DND-41 (cell line): ENCODE measurements around the gene ESRRB.

Experiments used
- ATAC-seq: fragments of 200-7000 bp; cut with Tn5 transposase; 3 replicates; pipeline ENCODE4 v1.9.1; 2021; ENCODE audit warnings: low read depth; ENCODE audit not compliant: insufficient read depth
- DNase-seq: peaks from one replicate; pipeline ENCODE4 v3.0.0-alpha.2; 2020
- H2AFZ ChIP-seq: 2 replicates; pipeline ENCODE4 v1.6.0; 2012; ENCODE audit warnings: low read depth, low read length
- H3K27ac ChIP-seq: 2 replicates; pipeline ENCODE4 v1.5.1; 2012; ENCODE audit warnings: low read length, inconsistent platforms
- H3K27me3 ChIP-seq: fragments of 200-600 bp; sonication (generic); 2 replicates; pipeline ENCODE4 v1.6.0; 2012; ENCODE audit warnings: low read length, mild to moderate bottlenecking, inconsistent platforms; ENCODE audit not compliant: insufficient read depth, poor library complexity
- H3K36me3 ChIP-seq: 2 replicates; pipeline ENCODE4 v1.5.1; 2012; ENCODE audit warnings: low read length, inconsistent platforms; ENCODE audit not compliant: insufficient read depth
- H3K4me1 ChIP-seq: 2 replicates; pipeline ENCODE4 v1.5.1; 2012; ENCODE audit warnings: mild to moderate bottlenecking, low read length; ENCODE audit not compliant: insufficient read depth
- H3K4me2 ChIP-seq: 2 replicates; pipeline ENCODE4 v1.6.0; 2012; ENCODE audit warnings: mild to moderate bottlenecking, moderate library complexity, low read length, inconsistent platforms; ENCODE audit not compliant: insufficient read depth
- H3K4me3 ChIP-seq, 2 experiments: fragments of 200-600 bp in 1 of 2; shearing (Covaris generic) in 1 of 2; 2 replicates each; pipeline ENCODE4 v1.5.1; 2012 to 2016; ENCODE audit warnings: inconsistent platforms in 2 of 2, low read length in 2 of 2, mild to moderate bottlenecking in 2 of 2, low read depth in 1 of 2, moderate library complexity in 1 of 2
- H3K79me2 ChIP-seq: 2 replicates; pipeline ENCODE4 v1.6.0; 2012; ENCODE audit warnings: low read length, inconsistent platforms; ENCODE audit not compliant: insufficient read depth
- H3K9ac ChIP-seq: 2 replicates; pipeline ENCODE4 v1.6.0; 2012; ENCODE audit warnings: low read depth, mild to moderate bottlenecking, inconsistent platforms, low read length, moderate library complexity
- H3K9me3 ChIP-seq: 2 replicates; pipeline ENCODE4 v1.5.1; 2012; ENCODE audit warnings: low read length, moderate library complexity, mild to moderate bottlenecking, inconsistent platforms; ENCODE audit not compliant: insufficient read depth, severe bottlenecking
- H4K20me1 ChIP-seq: 2 replicates; pipeline ENCODE4 v1.6.0; 2012; ENCODE audit warnings: low read length; ENCODE audit not compliant: insufficient read depth
- EZH2 ChIP-seq: IDR thresholded peaks from 3 replicates; pipeline ENCODE4 v1.6.1; 2012; ENCODE audit warnings: borderline replicate concordance, low read depth, mild to moderate bottlenecking, moderate library complexity, low read length, inconsistent platforms; ENCODE audit not compliant: severe bottlenecking
- TF ChIP-seq, protein P1 (sequence below): IDR thresholded peaks from 2 replicates; pipeline ENCODE4 v1.5.1; 2012; ENCODE audit warnings: borderline replicate concordance, low read length, moderate library complexity, mild to moderate bottlenecking; ENCODE audit not compliant: poor library complexity, severe bottlenecking; ENCODE audit errors: extremely low read depth

Gene ESRRB

DNA sequence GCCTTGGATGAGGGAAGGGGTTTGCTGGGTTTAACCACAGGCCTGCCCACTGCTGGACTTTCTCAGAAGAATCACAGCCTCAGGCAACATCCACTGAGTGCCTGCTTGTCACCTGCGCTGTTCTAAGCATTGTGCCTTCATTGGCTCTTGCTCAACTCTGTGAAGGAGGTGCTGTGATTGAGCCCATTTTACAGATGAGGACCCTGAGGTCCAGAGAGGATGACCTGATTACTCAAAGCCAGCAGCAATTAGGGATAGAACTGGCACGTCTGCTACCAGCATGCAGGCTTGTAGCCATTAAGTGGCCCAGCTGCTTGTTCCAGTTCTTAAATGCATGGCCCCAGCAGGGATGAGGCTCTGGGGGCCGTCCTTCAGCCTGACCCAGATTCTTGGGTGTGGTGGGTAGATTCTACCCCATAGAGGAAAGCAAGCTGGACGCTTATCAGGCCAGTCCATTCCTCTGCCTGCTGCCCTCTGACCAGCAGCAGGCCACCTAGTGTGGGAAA lies 54.6 kb downstream of the ESRRB start:
- Histone ChIP-seq H3K36me3 (no peaks in the 10 kb centered on the region), H3K9ac (no peak overlapping the region), H3K4me1 (no peaks in the 10 kb centered on the region), H3K79me2 (no peaks in the 10 kb centered on the region), H3K27me3 (peaks cover 6% of the 10 kb centered on the region), H2AFZ (no peak overlapping the region), H3K4me3 (no peak overlapping the region), H3K4me2 (no peak overlapping the region), H4K20me1 (no peaks in the 10 kb centered on the region), H3K9me3 (no peaks in the 10 kb centered on the region), H3K27ac (no peak overlapping the region)
- no peak for ATAC-seq
- no peak for DNase-seq
- no peak for TF ChIP-seq EZH2
- TF ChIP-seq, protein P1, sequence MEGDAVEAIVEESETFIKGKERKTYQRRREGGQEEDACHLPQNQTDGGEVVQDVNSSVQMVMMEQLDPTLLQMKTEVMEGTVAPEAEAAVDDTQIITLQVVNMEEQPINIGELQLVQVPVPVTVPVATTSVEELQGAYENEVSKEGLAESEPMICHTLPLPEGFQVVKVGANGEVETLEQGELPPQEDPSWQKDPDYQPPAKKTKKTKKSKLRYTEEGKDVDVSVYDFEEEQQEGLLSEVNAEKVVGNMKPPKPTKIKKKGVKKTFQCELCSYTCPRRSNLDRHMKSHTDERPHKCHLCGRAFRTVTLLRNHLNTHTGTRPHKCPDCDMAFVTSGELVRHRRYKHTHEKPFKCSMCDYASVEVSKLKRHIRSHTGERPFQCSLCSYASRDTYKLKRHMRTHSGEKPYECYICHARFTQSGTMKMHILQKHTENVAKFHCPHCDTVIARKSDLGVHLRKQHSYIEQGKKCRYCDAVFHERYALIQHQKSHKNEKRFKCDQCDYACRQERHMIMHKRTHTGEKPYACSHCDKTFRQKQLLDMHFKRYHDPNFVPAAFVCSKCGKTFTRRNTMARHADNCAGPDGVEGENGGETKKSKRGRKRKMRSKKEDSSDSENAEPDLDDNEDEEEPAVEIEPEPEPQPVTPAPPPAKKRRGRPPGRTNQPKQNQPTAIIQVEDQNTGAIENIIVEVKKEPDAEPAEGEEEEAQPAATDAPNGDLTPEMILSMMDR, result no peak

- ATAC-seq, result no peak
- Histone ChIP-seq H3K27ac (no peak overlapping the region), H4K20me1 (no peaks in the 10 kb centered on the region), H3K4me3 (no peak overlapping the region), H3K4me1 (no peaks in the 10 kb centered on the region), H3K27me3 (peaks cover 2% of the 10 kb centered on the region), H2AFZ (no peak overlapping the region), H3K36me3 (no peaks in the 10 kb centered on the region), H3K9ac (no peak overlapping the region), H3K79me2 (no peaks in the 10 kb centered on the region), H3K9me3 (no peaks in the 10 kb centered on the region), H3K4me2 (no peak overlapping the region)
- no peak for DNase-seq
- TF ChIP-seq, protein P1, result no peak
- no peak for TF ChIP-seq EZH2
These were observed 55.6 kb downstream of the ESRRB start for GRCh38 chr14:76431538-76431937.

- Histone ChIP-seq H3K27ac (no peak overlapping the region), H4K20me1 (no peaks in the 10 kb centered on the region; the same call in 1 of the 2 replicates), H3K27me3 (peaks cover 6% of the 10 kb centered on the region), H3K9me3 (no peaks in the 10 kb centered on the region), H2AFZ (no peak overlapping the region), H3K79me2 (no peaks in the 10 kb centered on the region), H3K9ac (no peak overlapping the region), H3K36me3 (no peaks in the 10 kb centered on the region), H3K4me3 (no peak overlapping the region), H3K4me2 (no peak overlapping the region), H3K4me1 (no peaks in the 10 kb centered on the region)
- no peak for ATAC-seq
- TF ChIP-seq, protein P1, result no peak
- TF ChIP-seq EZH2, result no peak
- no peak for DNase-seq
These were observed 57.2 kb downstream of the ESRRB start for GRCh38 chr14:76432827-76433752.
